Muscle of leg (tissue), 11 donors: ENCODE results near the gene DMRTC2. TPM values are rescaled to one million over a fixed set of nuclear protein-coding genes. Genes with fewer than 3 reads are reported as not detected.

Source experiments
- DNase-seq: peaks from one replicate; pipeline ENCODE4 v3.0.0; 2013
- H3K27ac ChIP-seq: one replicate; pipeline ENCODE4 v1.5.1; 2013; ENCODE audit warnings: mild to moderate bottlenecking, low read length, control low read depth
- H3K27me3 ChIP-seq: one replicate; pipeline ENCODE4 v1.6.1; 2013; ENCODE audit warnings: low read length; ENCODE audit not compliant: control insufficient read depth, insufficient read depth
- H3K36me3 ChIP-seq: one replicate; pipeline ENCODE4 v1.6.1; 2013; ENCODE audit warnings: low read length; ENCODE audit not compliant: control insufficient read depth, insufficient read depth
- H3K4me1 ChIP-seq: one replicate; pipeline ENCODE4 v1.6.1; 2013; ENCODE audit warnings: low read length; ENCODE audit not compliant: control insufficient read depth, insufficient read depth
- H3K4me3 ChIP-seq: one replicate; pipeline ENCODE4 v1.5.1; 2013; ENCODE audit warnings: low read length, control low read depth
- H3K9me3 ChIP-seq: replicated peaks from 2 replicates; pipeline ENCODE4 v1.6.1; 2013; ENCODE audit warnings: low read depth, low read length; ENCODE audit not compliant: control insufficient read depth
- WGBS: methylation state at CpG from one replicate; pipeline ENCODE4 v1.1.5; 2013; ENCODE audit warnings: missing lambda C conversion rate; ENCODE audit not compliant: insufficient coverage; 5-methylcytosine and 5-hydroxymethylcytosine counted together
- polyA plus RNA-seq, 8 donors: library from polyadenylated mRNA; unstranded; fragments of 120-200 nt; gene quantifications; one replicate each; pipeline versions ENCODE4 v1.2.1 to v1.2.3, GENCODE V29; 2013; ENCODE audit warnings: inconsistent platforms in 1 of 8, low replicate concordance in 1 of 8; ENCODE audit not compliant: insufficient read length in 8 of 8, insufficient read depth in 1 of 8
- total RNA-seq: library from RNA; stranded (reverse); fragments of 120-200 nt; gene quantifications from one replicate; pipeline ENCODE4 v1.2.4, GENCODE V29; 2013

DMRTC2 gene
- total and polyA plus RNA-seq, 9 donors = not detected

GRCh38 chr19:41877916-41878905, 33.4 kb downstream of the DMRTC2 start:
- peaks cover 4% of the 10 kb centered on the region for H3K27me3 ChIP-seq
- H3K4me1 ChIP-seq = peaks cover 6% of the 10 kb centered on the region
- no peak for DNase-seq
- no peaks in the 10 kb centered on the region for H3K9me3 ChIP-seq
- no peak overlapping the region for H3K4me3 ChIP-seq
- no peak overlapping the region for H3K27ac ChIP-seq
- WGBS = 46% methylated on average over 11 of the region's 17 CpGs
- no peaks in the 10 kb centered on the region for H3K36me3 ChIP-seq

DNA sequence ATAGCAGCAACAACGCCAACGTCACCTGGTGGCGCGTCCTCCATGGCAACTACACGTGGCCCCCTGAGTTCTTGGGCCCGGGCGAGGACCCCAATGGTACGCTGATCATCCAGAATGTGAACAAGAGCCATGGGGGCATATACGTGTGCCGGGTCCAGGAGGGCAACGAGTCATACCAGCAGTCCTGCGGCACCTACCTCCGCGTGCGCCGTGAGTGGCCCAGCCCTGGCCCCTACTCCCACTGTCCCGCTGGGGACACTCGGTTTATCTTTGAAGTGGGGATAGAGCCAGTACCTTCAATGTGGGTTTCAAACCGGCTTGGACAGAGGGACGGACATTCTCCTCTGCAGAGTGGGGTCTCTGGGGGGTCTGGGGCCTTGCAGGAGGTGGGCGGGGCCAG, 34.2 kb downstream of the DMRTC2 start:
- Histone ChIP-seq H3K27me3 (peaks cover 4% of the 10 kb centered on the region), H3K4me1 (peaks cover 12% of the 10 kb centered on the region), H3K4me3 (no peak overlapping the region), H3K9me3 (no peaks in the 10 kb centered on the region), H3K27ac (no peak overlapping the region), H3K36me3 (no peaks in the 10 kb centered on the region)
- DNase-seq = no peak
- WGBS = 85% methylated on average over 20 of the region's 21 CpGs

- Histone ChIP-seq H3K27me3 (peaks cover 4% of the 10 kb centered on the region), H3K36me3 (no peaks in the 10 kb centered on the region), H3K4me3 (no peak overlapping the region), H3K4me1 (peaks cover 16% of the 10 kb centered on the region), H3K9me3 (no peaks in the 10 kb centered on the region), H3K27ac (no peak overlapping the region)
- no CpG with 5 or more reads among the region's 7 CpGs for WGBS
- no peak for DNase-seq
These were observed 35.0 kb downstream of the DMRTC2 start for GRCh38 chr19:41879670-41880328.

- no peaks in the 10 kb centered on the region for H3K36me3 ChIP-seq
- no peak for DNase-seq
- H3K4me1 ChIP-seq = peaks cover 20% of the 10 kb centered on the region
- no peaks in the 10 kb centered on the region for H3K9me3 ChIP-seq
- no peak overlapping the region for H3K4me3 ChIP-seq
- no CpG with 5 or more reads among the region's 5 CpGs for WGBS
- H3K27me3 ChIP-seq = peaks cover 4% of the 10 kb centered on the region
- no peak overlapping the region for H3K27ac ChIP-seq
These were observed 35.5 kb downstream of the DMRTC2 start for GRCh38 chr19:41880329-41880708.

DNA sequence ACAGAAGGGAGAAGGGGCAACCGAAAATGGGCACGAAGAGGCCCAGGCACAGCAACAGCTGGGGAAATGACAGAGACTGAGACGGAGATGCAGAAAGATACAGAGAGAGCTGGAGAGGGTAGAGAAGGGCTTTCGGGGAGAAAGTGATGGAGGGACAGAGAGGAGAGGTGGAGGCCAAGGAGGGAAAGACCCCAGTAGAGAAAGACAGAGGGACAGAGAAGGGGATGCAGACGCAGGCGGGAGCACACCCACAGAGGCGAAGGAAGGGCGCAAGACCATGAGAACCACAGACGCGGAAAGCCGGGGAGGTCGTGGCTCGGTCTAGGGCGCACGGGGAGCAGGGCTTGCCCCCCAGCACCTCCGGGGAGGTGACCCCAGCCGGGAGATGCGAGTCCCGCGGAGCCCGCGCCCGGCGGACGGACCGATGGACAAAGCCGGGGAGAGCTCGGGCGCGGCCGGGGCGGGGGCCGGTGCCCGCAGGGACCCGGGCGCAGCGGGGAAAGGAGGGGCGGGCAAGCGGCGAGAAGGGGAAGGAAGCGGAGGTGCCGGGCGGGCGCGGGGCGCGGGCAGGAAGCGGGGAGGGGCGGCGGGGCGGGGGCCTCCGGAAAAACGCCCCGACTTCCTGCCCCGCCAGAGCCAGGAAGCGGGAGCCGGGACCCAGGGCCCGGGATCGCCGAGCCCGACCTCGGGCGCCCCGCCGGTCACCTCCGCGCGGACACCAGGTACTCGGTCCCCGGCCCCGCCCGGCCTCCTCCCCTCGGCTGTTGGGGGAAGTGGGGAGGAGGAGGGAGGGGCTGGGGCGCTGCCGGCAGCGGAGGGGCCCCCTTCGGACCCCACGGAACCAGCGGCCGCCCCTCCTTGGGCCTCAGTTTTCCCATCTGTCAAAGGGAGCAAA, 38.0 kb downstream of the DMRTC2 start, which contains the start of gene ARHGEF1:
Gene ARHGEF1 (plus strand): TSS at position 617 of the 895 bp plus-strand sequence. CDS start 4,899 bp downstream, outside the sequence.
- peaks cover 28% of the 10 kb centered on the region for H3K4me1 ChIP-seq

DNA sequence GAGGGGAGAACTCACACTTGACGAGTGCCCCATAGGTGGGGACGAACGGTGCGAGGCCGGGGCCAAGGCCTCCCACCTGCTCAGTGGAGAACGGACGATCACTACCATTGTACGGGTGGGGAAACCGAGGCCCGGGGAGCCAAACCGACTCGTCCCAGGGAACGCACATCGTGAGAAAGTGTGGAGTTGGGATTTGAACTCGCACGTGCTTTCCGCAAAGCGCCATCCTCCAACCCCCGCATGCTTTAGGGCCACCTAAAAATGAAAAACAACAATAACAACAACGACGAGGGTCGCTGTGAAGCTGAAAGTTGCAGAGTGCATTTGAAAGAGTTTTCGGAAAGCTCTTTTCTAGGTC, 38.6 kb downstream of the DMRTC2 start:
- H3K27me3 ChIP-seq = peaks cover 2% of the 10 kb centered on the region
- peak overlapping the region; percentile 81 for H3K27ac ChIP-seq
- no peaks in the 10 kb centered on the region for H3K9me3 ChIP-seq
- WGBS = under 1% methylated on average over 19 of the region's 23 CpGs
- H3K4me1 ChIP-seq = peaks cover 29% of the 10 kb centered on the region
- peaks cover 5% of the 10 kb centered on the region for H3K36me3 ChIP-seq
- peak overlapping the region; percentile 81 for H3K4me3 ChIP-seq
- no peak for DNase-seq

More for the DNA sequence above, 38.0 kb downstream of the DMRTC2 start, which contains the start of gene ARHGEF1:
- WGBS = 1% methylated on average over 71 of the region's 80 CpGs
- H3K36me3 ChIP-seq = peaks cover 3% of the 10 kb centered on the region
- peak within 1 kb of the TSS; percentile 82 for H3K27ac ChIP-seq
- peaks cover 4% of the 10 kb centered on the region for H3K27me3 ChIP-seq
- peak; percentile 57 for DNase-seq
- H3K4me3 ChIP-seq = peak within 1 kb of the TSS; percentile 81
- no peaks in the 10 kb centered on the region for H3K9me3 ChIP-seq

- Histone ChIP-seq H3K36me3 (peaks cover 10% of the 10 kb centered on the region), H3K4me1 (peaks cover 29% of the 10 kb centered on the region), H3K27me3 (peaks cover under 1% of the 10 kb centered on the region), H3K27ac (peak overlapping the region; percentile 81), H3K4me3 (peak overlapping the region; percentile 81), H3K9me3 (no peaks in the 10 kb centered on the region)
- DNase-seq = peak; percentile 98
- under 1% methylated on average over 66 of the region's 66 CpGs for WGBS
These were observed 39.2 kb downstream of the DMRTC2 start for GRCh38 chr19:41883821-41884733.

- Histone ChIP-seq H3K27me3 (no peaks in the 10 kb centered on the region), H3K27ac (no peak overlapping the region), H3K9me3 (no peaks in the 10 kb centered on the region), H3K4me3 (peak overlapping the region; percentile 3), H3K4me1 (peaks cover 29% of the 10 kb centered on the region), H3K36me3 (peaks cover 19% of the 10 kb centered on the region)
- DNase-seq = no peak
- WGBS = 64% methylated on average over 8 of the region's 13 CpGs
These were observed 42.2 kb downstream of the DMRTC2 start for GRCh38 chr19:41886761-41887710.
